Measurements from ENCODE around the gene ANKDD1B. TPM values are rescaled to one million over a fixed set of nuclear protein-coding genes. Genes with fewer than 3 reads are reported as not detected.
"Not testable (repeated sequence)": the region's sequence is repeated elsewhere in the genome, so short reads cannot be mapped to it uniquely, and the experiment has no call there.

The ANKDD1B gene
- total RNA-seq, 1 donor from 2014 or later, result 0.63 TPM

- Histone ChIP-seq H3K27me3 (ENCODE audit: control insufficient read depth, insufficient read depth, low read length) (no peaks in the 10 kb centered on the region), H3K36me3 (ENCODE audit: control insufficient read depth, insufficient read depth, low read length) (no peaks in the 10 kb centered on the region), H3K4me3 (ENCODE audit: low read depth, low read length) (no peak overlapping the region)
- DNase-seq (ENCODE audit: low read depth), result no peak
- no peak for TF ChIP-seq CTCF (IDR thresholded peaks at IDR 0.05; ENCODE audit: insufficient read depth, low read length, poor library complexity, severe bottlenecking)
Observed at GRCh38 chr5:75685141-75685540, 73.9 kb downstream of the ANKDD1B start.

GRCh38 chr5:75686480-75686879 is 75.2 kb downstream of the ANKDD1B start:
- H3K36me3 ChIP-seq (ENCODE audit: control insufficient read depth, insufficient read depth, low read length), result no peaks in the 10 kb centered on the region
- H3K27me3 ChIP-seq (ENCODE audit: control insufficient read depth, insufficient read depth, low read length), result no peaks in the 10 kb centered on the region
- TF ChIP-seq CTCF (IDR thresholded peaks at IDR 0.05; ENCODE audit: insufficient read depth, low read length, poor library complexity, severe bottlenecking), result no peak

GRCh38 chr5:75690669-75691068 is 79.4 kb downstream of the ANKDD1B start:
- no peak for TF ChIP-seq CTCF (IDR thresholded peaks at IDR 0.05; ENCODE audit: insufficient read depth, low read length, poor library complexity, severe bottlenecking)
- Histone ChIP-seq H3K27me3 (ENCODE audit: control insufficient read depth, insufficient read depth, low read length) (no peaks in the 10 kb centered on the region), H3K4me3 (ENCODE audit: low read depth, low read length) (no peak overlapping the region), H3K36me3 (ENCODE audit: control insufficient read depth, insufficient read depth, low read length) (no peaks in the 10 kb centered on the region)
- DNase-seq (ENCODE audit: low read depth), result no peak

More at GRCh38 chr5:75686480-75686879, 75.2 kb downstream of the ANKDD1B start:
- H3K4me3 ChIP-seq (ENCODE audit: low read depth, low read length), result no peak overlapping the region
- no peak for DNase-seq (ENCODE audit: low read depth)

GRCh38 chr5:75694781-75695180 is 83.5 kb downstream of the ANKDD1B start:
- no peaks in the 10 kb centered on the region for H3K36me3 ChIP-seq (ENCODE audit: control insufficient read depth, insufficient read depth, low read length)
- no peak overlapping the region for H3K4me3 ChIP-seq (ENCODE audit: low read depth, low read length)

GRCh38 chr5:75695472-75696351 is 84.5 kb downstream of the ANKDD1B start:
- not testable (repeated sequence) for H3K4me3 ChIP-seq (ENCODE audit: low read depth, low read length); H3K27me3 ChIP-seq (ENCODE audit: control insufficient read depth, insufficient read depth, low read length); H3K36me3 ChIP-seq (ENCODE audit: control insufficient read depth, insufficient read depth, low read length); DNase-seq (ENCODE audit: low read depth)

More at GRCh38 chr5:75694781-75695180, 83.5 kb downstream of the ANKDD1B start:
- no peak for TF ChIP-seq CTCF (IDR thresholded peaks at IDR 0.05; ENCODE audit: insufficient read depth, low read length, poor library complexity, severe bottlenecking)
- H3K27me3 ChIP-seq (ENCODE audit: control insufficient read depth, insufficient read depth, low read length), result no peaks in the 10 kb centered on the region
- DNase-seq (ENCODE audit: low read depth), result no peak

- no peak for DNase-seq (ENCODE audit: low read depth)
- Histone ChIP-seq H3K36me3 (ENCODE audit: control insufficient read depth, insufficient read depth, low read length) (no peaks in the 10 kb centered on the region), H3K27me3 (ENCODE audit: control insufficient read depth, insufficient read depth, low read length) (no peaks in the 10 kb centered on the region), H3K4me3 (ENCODE audit: low read depth, low read length) (no peak overlapping the region)
- TF ChIP-seq CTCF (IDR thresholded peaks at IDR 0.05; ENCODE audit: insufficient read depth, low read length, poor library complexity, severe bottlenecking), result no peak
Observed at GRCh38 chr5:75701856-75702255, 90.6 kb downstream of the ANKDD1B start.
